Measurements from ENCODE around the gene PTPRN2.

GRCh38 chr7:157694376-157694665, 893.3 kb downstream of the PTPRN2 start:
- no peak for TF ChIP-seq EZH2phosphoT487 (IDR thresholded peaks at IDR 0.05; ENCODE audit: borderline replicate concordance)
- no peak for TF ChIP-seq CTCF (IDR thresholded peaks at IDR 0.05 in 2 of 3, conservative IDR thresholded peaks at IDR 0.05 in 1 of 3; ENCODE audit: borderline replicate concordance in 1 of 3, insufficient read depth in 1 of 3, low read depth in 2 of 3, low read length in 2 of 3)
- TF ChIP-seq REST (IDR thresholded peaks at IDR 0.05; ENCODE audit: low read depth): no peak
- no peak for TF ChIP-seq CEBPB (IDR thresholded peaks at IDR 0.05; ENCODE audit: low read depth)
- TF ChIP-seq EZH2 (IDR thresholded peaks at IDR 0.05): no peak
